Upper lobe of left lung (tissue), 4 donors: ENCODE measurements around the gene HOXB7.

Experiments
- EP300 ChIP-seq, 4 donors: sonication (generic); formaldehyde crosslinking; IDR thresholded peaks; one replicate each; pipeline ENCODE4 v1.5.1; 2017; ENCODE audit warnings: antibody characterized with exemption in 4 of 4, control low read depth in 2 of 4
- TF ChIP-seq, protein P1 (sequence below), 6 experiments: fragments of 450-650 bp in 4 of 6; fragments of 200-600 bp in 2 of 6; sonication (generic) in 2 of 6; IDR thresholded peaks; one replicate each; pipeline ENCODE4 v1.5.1; 2016 to 2019; ENCODE audit warnings: antibody characterized with exemption in 6 of 6

DNA sequence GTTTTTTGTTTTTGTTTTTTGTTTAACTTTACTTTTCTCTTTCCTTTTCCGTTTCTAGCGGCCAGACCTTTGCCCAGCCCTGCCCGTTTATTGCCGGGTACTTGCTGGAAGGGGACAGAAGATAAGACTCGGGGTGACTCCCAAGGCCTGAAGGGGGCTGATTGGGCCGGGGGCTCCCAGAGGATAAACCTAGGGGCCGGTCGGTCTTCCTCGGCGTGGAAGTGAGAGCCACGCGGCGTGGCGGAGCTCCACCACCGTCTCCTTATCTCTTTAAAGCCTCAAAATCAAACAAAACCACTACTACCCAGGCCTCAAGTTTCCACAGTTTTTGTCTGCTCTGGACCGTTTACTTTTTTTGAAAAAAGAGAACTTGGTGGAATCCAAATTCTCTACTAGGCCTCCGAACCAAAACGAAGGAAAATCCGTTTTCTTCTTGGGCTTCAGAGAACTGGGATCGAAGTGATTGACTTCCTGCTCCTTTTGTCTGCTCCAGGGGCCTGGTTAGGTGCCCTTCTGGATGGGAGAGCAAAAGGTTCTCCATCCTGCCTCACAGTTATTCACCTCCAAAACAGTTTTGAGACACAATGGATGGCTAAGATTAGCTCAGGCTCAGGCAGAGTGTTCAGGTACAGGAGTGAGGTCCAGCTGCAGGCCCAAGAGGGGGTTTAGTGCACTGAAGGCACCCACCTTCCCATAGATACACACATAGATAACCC is 23.8 kb upstream of the HOXB7 start:
- no peak for TF ChIP-seq EP300 (IDR thresholded peaks at IDR 0.05)
- TF ChIP-seq, protein P1, sequence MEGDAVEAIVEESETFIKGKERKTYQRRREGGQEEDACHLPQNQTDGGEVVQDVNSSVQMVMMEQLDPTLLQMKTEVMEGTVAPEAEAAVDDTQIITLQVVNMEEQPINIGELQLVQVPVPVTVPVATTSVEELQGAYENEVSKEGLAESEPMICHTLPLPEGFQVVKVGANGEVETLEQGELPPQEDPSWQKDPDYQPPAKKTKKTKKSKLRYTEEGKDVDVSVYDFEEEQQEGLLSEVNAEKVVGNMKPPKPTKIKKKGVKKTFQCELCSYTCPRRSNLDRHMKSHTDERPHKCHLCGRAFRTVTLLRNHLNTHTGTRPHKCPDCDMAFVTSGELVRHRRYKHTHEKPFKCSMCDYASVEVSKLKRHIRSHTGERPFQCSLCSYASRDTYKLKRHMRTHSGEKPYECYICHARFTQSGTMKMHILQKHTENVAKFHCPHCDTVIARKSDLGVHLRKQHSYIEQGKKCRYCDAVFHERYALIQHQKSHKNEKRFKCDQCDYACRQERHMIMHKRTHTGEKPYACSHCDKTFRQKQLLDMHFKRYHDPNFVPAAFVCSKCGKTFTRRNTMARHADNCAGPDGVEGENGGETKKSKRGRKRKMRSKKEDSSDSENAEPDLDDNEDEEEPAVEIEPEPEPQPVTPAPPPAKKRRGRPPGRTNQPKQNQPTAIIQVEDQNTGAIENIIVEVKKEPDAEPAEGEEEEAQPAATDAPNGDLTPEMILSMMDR (IDR thresholded peaks at IDR 0.05): no peak
